ENCODE measurements around the gene WDR6.
A peak's percentile ranks its signal among the peaks of the same experiment; 100 is the strongest.

WDR6 gene

DNA sequence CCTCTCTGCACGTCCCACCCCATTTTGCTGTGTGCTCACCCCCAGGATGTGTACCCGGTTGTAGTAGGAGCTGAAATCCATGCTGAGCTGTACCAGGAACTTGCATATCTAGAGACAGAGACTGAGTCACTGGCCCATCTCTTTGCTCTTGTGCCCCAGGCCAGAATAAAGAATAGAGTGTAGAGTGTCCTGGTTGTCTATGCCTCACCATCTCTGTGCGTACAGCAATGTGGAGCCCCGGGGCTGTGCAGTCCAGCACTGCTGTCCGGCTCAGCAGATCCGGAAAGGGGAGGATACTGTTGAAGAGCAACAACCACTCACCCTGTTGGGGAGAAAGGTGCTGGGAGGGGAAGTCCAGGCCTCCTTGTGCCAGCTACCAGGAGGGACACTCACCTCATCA is 8.6 kb downstream of the WDR6 start:
- no peak for DNase-seq (ENCODE audit: low read depth)

DNA sequence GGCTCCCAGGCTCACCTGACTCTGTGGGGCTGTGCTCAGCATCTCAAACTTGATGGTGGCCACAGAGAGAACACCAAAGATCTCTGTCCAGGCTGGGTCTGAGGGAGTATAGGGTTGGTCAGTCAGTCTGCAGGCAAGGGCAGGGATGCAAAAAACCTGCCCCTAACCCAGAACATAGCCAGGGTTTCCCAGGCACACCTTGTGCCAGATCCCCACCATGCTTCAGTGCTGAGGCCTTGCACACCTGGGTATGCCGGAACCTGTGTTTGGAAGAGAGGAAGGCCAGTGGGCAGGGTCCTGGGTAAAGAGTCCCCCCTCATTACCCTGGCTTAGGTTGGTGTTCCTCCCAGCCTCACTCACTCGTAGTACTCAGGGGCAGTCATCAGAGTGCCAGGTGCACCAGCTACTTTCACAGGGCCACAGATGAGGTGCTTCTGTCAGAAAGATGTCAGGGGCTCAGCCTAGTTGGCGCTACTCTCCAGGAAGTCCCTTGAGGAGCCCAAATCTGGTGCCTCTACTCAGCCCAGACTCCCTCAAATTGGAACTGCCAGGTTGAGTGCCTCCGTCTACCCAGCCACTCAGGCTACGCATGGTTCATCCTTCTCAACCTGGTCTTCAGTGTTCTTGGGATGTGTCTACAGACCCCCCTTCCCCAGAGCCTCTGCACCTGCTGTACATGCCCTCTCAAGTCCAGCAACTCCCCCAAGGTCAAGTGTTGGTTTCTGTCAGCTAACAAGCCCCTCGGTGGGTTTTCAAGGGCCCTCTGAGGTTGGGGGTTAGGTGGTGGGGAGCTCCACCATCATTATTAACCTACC is 9.4 kb downstream of the WDR6 start:
- DNase-seq (ENCODE audit: low read depth) = no peak

DNA sequence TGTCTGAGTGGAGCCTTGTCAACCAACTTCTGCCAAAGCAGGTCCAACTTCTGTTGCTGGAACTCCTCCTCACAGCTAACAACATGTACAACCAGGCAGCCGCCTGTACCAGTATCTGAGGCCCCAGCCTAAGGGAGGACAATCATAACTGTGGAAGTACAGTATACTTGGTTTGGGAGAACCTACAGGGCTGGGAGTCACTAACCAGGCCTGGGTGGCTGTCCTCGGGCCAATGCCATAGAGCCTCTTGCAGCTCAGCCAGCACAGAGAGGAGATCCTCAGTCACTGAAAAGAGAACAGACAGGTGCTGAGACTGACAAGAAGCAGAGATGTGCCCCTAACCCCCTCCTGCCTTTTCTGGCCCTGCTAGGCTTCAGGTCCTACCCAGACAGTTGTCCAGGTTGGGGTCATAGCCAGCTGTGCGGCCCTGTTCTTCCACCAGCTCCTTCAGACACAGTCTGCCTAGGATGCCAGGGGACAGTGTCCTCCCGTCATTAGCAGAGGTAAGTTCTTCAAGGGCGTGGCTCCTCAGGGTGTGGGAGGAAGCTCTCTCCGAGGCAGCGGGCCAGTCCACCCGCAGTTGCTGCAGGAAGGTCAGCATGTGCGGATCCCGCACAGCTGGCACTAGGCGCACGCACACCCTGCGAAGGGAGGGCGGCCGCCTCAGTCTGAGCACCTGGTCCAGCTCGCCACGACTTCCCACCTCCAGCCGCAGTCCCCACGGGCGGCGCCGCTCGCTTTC is 10.2 kb downstream of the WDR6 start:
- no peak for DNase-seq (ENCODE audit: low read depth)

DNA sequence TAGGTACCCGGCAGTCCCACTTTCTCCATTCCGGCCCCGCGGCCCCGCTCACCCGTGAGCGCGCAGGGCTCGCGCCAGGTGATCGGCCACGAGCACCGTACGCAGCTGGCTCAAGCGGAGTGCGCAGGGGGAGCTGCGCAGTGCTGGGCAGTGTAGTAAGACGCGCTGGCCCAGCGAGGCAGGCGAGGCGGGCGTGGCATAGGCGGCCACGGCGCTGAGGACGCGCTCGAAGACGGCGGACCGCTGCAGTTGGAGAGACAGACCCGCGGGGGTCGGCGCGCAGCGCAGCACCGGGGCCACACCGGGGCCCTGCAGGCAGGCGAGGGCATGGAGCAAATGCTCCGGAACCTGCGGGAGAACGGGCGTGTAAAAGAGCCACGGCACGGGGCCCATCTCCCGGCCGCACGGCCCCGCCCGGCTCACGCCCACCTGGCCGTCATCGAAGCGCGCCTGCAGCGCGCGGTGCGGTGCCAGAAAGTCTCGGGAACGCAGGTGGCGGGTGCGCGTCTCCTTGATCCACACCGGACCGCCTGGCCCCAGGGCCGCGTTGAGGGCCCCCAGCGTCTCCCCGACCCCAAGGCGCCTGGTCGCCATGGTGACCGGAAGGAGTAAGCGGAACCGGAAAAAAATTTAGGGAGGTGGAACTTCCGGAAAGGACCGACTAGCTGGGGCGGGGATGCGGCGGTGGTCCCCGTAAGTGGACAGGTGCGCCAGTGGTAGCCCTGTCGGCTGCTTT is 10.9 kb downstream of the WDR6 start, which contains the start of gene DALRD3:
TSS of gene DALRD3 (minus strand) at position 610 of the 736 bp plus-strand sequence. CDS start at position 594, 16 bp downstream.
- no peak for DNase-seq (ENCODE audit: low read depth)

DNA sequence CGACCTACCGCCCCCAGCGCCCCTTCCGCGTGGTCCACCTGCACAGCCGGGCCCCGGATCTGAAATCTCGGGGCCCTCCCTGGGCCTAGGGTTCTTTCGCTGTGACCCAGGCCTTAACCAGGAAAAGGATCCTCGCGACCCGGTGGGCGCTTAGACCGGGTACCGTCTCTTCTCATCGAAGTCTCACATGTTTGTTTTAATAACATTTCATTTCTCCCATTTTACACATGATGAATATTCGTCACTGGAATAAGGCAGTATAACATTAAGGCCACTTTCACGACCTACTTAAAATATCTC is 11.5 kb downstream of the WDR6 start:
- no peak for DNase-seq (ENCODE audit: low read depth)

DNA sequence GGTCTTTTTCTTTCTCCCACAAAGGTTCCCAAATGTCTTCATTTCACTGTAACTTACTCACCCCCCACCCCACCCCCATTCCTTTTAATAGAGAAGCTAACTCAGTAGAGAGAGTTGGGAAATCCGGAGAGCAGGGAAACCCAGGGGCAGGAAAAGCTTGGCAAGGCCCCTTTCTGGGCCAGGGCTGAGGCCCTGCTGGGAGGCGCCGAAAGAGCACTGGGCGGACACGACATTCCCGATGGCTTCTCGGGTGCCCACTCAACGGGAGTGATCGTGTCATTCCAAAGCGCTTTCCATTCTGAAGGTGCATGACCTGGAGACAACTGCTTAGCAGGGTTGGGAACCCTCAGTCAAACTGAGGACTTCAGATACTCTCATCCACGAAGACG is 12.7 kb downstream of the WDR6 start:
- no peak for DNase-seq (ENCODE audit: low read depth)

DNA sequence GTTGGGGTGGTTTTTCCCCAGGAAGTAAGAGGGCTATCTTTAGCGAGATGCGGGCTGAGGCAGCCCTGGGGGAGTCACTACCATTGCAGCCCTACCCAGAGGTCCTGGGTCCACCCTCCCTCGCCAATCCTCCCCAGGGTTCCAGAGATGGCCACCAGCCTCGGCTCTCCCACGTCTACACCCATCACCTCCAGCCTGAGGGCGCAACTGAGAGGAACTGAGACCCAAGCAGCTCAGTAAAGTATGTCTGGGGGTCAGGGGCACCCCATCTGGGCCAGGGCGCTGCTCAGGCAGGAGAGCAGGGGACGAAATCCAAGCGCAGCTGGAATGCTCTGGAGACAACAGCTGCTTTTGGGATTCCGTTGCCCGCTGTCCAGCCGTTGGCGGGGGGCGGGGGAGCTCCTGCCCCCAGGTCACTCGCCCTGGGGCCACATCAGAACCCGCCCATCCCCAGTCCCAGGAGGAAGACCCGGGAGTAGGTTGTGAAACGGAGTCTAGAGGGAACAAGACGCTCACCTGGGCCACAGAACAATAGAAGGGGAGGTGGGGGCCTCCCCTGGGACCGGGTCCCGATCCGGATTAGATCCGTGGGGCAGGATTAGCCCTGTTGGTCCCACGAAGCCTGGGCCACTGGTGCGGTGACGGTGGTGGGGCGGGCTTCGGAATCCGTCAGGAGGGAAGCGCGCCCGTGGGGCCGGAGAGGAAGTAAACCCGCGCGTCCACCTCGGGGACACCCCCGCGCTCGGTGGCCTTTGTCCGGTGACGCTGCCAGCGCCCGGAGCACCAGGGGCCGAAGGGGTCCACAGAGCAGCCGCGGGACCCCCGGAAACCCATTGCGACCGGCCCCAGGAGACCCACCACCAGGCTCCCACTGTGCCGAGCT is 13.4 kb downstream of the WDR6 start:
- no peak for DNase-seq (ENCODE audit: low read depth)

DNA sequence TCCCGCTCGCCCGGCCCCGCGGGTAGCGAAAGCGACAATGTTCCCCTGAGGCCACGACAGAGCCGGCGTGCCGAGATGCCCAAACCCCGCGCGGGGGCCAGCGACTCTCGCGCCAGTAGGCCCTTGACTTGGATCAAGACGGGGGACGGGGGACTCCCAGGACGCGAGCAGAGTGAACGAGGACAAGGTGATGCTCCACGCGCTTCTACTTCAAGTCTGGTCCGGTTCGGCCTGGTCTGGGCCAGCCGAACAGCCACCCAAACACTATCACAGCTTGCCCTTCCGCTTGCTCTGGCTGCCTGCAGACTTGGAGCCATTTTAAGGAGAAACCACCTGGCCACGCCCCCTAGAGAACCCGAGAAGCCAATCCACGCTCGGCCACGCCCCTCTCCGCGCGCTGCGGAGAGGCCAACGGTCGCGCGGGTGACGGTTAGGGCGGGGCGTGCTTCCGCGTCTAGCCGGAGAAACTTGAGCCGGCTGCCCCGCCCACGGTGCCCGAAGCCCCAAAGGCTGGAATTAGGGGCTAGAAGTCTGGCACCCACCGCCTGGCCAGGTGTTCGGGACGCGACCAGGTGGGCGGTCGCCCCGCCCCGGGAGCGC is 14.1 kb downstream of the WDR6 start:
- DNase-seq (ENCODE audit: low read depth) = peak; percentile 97

DNA sequence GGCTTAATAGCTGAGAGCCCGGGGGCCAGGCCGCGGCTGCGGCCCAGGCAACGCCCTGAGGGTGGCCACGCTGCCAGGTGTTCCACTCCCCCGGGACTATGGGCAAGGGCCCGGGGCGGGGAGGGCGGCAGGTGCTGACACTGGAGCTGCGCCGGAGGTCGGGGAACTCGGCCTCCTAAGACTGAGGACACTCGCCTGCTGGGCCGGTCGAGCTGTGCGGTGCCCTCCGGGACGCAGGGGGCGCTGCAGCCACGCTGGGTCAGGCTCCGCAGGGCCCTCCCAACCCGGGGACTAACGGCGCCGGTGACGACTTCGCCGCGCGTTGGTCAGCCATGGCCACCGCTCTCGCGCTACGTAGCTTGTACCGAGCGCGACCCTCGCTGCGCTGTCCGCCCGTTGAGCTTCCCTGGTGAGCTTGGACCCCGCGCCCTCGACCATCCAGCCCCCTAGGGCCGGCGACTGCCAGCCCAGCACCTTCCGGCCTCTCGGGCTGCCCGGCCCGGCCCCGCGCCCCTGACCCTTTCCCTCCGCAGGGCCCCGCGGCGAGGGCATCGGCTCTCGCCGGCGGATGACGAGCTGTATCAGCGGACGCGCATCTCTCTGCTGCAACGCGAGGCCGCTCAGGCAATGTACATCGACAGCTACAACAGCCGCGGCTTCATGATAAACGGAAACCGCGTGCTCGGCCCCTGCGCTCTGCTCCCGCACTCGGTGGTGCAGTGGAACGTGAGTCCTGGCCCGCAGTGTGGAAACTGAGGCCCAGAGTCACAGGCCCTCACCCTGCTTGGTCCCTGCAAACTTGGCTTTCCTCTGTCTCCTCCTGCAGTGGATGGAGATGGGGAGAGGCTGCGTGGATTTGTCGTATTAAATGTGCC is 14.9 kb downstream of the WDR6 start, which contains the start of gene NDUFAF3:
TSS of gene NDUFAF3 (plus strand) at position 309 of the 875 bp plus-strand sequence. CDS start at position 333, 24 bp downstream.
- peak; percentile 84 for DNase-seq (ENCODE audit: low read depth)

DNA sequence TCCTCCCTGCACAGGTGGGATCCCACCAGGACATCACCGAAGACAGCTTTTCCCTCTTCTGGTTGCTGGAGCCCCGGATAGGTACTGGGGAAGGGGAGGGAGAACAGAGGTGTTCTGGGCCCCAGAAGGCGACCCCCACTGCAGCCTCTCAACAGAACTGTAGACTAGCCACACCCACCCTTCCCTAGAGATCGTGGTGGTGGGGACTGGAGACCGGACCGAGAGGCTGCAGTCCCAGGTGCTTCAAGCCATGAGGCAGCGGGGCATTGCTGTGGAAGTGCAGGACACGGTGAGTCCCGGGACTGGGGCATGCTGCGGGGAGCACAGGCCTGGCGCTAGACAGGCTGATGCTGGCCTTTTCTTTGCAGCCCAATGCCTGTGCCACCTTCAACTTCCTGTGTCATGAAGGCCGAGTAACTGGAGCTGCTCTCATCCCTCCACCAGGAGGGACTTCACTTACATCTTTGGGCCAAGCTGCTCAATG is 15.5 kb downstream of the WDR6 start:
- DNase-seq (ENCODE audit: low read depth) = no peak

DNA sequence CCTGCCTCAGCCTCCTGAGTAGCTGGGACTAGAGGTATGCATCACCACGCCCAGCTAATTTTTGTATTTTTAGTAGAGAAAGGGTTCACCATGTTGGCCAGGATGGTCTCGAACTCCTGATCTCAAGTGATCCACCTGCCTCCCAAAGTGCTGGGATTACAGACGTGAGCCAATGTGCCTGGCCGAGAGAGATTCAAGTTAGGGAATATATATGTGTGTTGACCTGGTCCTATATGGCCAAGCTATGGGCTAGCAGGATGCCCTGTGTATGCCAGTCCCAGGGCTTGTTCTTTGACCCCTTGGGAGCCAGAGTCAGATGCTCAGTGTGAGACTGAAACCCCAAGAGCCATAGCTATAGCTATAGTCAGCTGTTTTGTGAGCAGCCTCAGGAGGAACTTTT is 16.6 kb downstream of the WDR6 start:
- no peak for DNase-seq (ENCODE audit: low read depth)

DNA sequence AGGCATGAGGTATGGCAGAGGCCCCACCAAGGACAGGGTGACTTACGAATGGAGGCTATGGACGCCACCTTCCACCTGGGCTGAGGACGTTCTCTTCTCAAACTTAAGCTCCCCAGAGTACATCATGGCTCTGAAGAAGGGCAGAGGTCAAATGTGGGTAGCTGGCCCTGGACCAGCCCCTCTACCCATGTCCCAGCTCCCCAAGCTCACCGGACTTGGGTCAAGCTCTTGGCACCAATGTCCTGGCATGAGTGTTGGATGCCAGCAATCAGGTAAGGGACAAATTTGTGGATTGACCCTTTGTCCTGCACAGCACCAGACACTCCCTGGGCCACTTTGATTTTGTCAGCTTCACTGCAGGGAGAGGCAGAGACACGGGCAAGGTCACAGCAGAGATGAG is 17.3 kb downstream of the WDR6 start:
- DNase-seq (ENCODE audit: low read depth) = no peak

DNA sequence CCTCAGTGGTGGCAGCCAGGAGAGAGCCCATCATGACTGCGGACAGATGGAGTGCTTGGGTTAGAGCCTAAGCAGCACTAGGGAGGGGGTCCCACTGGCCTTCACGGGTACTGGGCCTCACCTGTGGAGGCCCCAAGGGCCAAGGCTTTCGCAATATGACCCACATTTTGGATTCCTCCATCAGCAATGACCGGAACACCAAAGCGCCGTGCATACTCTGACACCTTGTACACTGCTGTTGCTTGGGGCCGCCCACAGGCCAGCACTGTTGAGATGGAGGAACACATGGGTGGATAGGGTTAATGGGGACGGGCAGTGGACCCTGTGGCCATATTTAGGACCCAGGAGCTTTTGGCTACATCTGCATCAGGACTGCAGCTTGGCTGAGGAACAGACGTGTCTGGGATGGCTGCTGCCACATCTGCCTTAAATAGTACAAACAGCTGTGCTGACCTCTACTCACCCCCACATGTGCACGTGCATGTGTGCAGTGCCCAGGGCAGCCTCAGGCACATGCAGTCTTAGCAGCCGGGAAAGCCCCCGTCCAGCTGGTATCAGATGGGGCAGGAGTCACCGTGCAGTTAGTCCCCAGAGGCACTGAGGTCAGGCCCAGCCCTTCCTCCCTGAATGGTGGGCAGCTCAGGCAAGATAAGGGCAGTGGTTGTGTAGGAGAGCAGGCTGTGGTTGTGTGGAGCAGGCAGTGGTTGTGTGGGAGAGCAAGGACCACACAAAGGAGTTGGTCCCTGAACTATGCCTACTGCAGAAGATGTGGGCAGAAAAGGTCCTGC is 18.0 kb downstream of the WDR6 start:
- DNase-seq (ENCODE audit: low read depth) = no peak

DNA sequence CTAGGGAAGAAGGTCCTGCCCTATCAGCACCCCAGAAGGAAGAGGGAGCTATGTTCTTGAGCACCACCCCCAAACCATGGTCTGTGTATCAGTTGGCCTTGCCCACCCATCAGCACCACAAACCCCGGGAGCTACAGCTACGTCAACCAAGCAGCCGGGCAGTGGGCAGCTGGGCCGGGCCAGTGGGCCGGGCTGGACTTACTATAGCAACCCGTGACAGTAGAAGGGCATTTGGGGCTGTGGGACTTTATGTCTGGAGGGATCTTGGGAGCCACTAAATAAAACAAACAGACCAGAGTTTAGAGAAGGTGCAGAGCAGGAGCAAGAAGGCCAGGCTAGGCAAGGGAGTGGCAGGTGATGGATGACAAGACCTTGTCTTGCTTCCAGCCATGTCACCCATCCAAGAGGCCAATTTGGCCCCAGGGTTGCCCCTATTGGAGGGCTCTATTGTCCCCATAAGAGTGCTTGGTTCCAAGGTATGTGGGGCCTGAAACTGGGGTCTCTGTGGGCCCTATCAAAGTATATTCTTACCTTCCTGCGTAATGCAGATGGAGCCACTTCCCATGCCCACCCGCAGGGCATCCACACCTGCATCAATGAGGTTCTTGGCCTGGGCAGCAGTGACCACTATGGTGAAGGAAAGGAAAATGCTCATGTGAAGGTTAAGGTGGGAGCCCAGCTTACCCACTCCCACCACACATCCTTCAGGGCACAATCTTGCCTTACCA is 18.8 kb downstream of the WDR6 start:
- no peak for DNase-seq (ENCODE audit: low read depth)

DNA sequence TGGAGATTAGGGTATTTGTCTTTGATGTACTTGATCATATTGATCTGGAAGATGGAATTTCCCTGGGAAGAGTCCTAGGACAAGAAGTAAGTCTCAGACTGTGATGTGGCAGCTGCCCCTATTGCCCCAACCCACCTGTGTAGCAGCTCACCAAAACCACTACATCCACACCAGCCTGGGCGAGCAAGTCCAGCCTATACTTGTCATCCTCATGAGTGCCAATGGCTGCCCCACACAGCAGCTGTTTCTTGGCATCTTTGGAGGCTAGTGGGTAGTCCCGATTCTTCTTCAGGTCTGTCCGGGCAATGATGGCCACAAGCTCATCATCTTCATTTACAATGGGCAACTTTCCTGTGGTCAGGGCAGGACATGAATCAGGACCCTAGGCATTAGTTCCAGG is 19.3 kb downstream of the WDR6 start:
- no peak for DNase-seq (ENCODE audit: low read depth)

DNA sequence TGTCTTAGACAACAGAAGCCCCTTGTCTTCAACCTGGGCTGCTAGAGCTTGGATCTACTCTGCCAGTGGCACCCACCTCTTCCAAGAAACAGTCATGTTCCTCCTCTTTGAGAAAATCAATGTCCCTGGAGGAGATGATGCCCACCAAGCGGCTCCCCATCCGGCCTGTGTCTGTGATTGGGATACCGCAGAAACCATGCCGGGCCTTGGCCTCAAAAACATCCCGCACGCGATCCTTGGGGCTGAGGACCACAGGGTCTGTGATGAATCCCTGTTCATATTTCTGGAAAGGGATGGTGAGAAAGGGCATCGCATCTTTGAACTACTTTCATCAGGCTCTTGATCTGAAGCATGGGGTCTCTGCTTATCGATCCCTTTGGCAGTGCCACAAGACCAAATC is 20.4 kb downstream of the WDR6 start:
- DNase-seq (ENCODE audit: low read depth) = no peak

DNA sequence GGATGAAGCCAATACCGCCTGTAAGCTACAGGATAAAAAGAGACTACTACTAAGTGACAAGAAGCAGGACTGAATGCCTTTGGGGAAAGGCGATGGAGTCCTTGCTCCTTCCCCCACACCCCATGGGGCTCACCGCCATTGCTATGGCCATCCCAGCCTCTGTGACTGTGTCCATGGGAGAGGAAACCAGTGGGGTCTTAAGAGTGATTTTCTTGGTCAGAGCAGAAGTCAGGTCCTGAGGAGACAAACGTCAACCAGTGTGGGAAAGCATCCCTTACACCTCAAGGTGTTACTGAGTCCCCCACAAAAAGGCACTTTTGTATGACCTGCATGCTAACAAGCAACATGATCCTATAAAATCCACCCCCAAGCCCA is 21.1 kb downstream of the WDR6 start:
- no peak for DNase-seq (ENCODE audit: low read depth)

DNA sequence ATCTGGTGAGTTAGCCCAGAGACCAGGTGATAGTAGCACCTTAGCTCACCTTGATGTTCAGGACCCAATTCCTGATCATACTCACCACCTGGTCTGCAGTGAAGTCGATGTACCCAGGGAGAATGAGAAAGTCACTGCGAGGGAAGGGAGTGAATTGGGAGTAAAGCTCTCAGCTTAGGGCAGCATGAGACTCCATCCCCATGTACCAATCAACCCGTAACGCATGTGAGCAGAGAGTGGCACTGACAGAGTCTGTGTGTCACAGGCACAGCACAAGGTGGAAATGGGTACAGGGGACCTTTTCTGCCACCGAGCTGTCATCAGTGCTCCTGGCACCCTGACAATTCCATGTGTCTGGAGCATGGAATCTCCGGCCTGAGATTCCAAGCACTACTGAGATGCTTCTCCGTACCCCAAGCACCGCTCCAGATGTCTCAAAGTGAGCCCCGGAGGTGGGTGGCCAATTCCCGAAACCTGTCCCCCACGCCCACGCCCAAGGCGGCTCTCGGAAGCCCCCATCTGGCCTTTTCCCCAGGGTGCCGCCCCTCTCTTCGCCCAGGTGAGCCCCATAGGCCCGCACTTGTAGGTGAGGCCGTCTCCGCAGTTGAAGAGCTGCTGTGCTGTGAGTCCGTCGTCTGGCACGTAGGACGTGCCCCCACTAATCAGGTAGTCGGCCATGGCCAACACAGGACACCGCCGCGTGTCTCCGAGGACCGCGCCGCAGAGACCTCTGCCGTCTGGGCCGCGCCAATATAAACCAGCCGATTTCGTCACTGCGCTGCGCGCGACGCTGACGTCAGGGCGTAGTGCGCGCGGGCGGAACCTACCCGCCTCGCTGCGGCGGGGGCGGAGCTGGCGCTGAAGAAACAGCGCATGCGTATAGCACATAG is 21.7 kb downstream of the WDR6 start, which contains the start of gene IMPDH2:
TSS of gene IMPDH2 (minus strand) at position 726 of the 890 bp plus-strand sequence. CDS start at position 678, 48 bp downstream.
- peak; percentile 91 for DNase-seq (ENCODE audit: low read depth)
